Activated naive CD8-positive, alpha-beta T cell (primary cell): ENCODE measurements around the gene YBX3.
A peak's percentile ranks its signal among the peaks of the same experiment; 100 is the strongest.

Experiments
- H3K27ac Mint-ChIP-seq: one replicate; pipeline ENCODE4 v1.8.0; 2021; ENCODE audit warnings: mixed read lengths
- H3K27me3 Mint-ChIP-seq: one replicate; pipeline ENCODE4 v1.8.0; 2021; ENCODE audit warnings: mixed read lengths
- H3K36me3 Mint-ChIP-seq: one replicate; pipeline ENCODE4 v1.8.0; 2021; ENCODE audit warnings: mixed read lengths
- H3K4me1 Mint-ChIP-seq: one replicate; pipeline ENCODE4 v1.8.0; 2021; ENCODE audit warnings: low read depth, mixed read lengths
- H3K4me3 Mint-ChIP-seq: one replicate; pipeline ENCODE4 v1.8.0; 2021; ENCODE audit warnings: mild to moderate bottlenecking, mixed read lengths
- H3K9me3 Mint-ChIP-seq: one replicate; pipeline ENCODE4 v1.8.0; 2021; ENCODE audit warnings: low read depth, mixed read lengths

YBX3 gene

DNA sequence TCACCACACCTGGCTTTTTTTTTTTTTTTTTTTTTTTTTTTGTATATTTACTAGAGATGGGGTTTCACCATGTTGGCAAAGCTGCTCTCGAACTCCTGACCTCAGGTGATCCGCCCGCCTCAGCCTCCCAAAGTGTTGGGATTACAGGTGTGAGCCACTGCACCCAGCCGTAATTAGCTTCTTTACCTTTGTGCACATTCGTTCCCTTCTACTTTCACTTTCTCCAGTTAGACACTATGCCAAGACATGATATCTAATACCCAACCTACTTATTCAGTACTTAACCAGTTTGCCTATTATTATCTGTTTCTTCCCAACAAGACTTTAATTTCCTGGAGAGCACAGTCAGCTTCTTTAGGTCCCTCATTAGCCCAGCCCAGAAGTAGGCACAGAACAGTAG lies 54.6 kb downstream of the YBX3 start:
- Mint-ChIP-seq H3K27me3 (no peaks in the 10 kb centered on the region), H3K9me3 (no peaks in the 10 kb centered on the region), H3K4me1 (peaks cover 31% of the 10 kb centered on the region), H3K4me3 (peak overlapping the region; percentile 73), H3K27ac (no peak overlapping the region), H3K36me3 (no peaks in the 10 kb centered on the region)

DNA sequence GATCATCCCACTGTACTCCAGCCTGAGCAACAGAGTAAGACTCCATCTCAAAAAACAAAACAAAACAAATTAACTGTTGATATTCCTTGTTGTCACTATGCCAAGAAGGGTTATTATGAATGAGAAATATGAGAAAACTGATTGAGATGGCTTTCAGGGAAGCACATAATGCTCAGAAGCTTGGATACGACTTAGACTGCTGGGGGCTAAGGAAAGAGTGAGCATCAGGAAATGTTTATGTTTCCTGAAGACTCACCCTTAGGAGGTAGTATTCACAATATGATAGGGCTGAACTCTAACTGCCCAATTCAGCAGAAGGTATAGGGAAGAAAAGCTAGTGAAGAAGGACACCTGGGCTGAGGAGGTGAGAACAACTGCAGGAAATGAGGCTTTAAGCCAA lies 55.5 kb downstream of the YBX3 start:
- Mint-ChIP-seq H3K9me3 (no peaks in the 10 kb centered on the region), H3K27me3 (no peaks in the 10 kb centered on the region), H3K4me3 (peak overlapping the region; percentile 65), H3K36me3 (no peaks in the 10 kb centered on the region), H3K27ac (no peak overlapping the region), H3K4me1 (peaks cover 23% of the 10 kb centered on the region)

DNA sequence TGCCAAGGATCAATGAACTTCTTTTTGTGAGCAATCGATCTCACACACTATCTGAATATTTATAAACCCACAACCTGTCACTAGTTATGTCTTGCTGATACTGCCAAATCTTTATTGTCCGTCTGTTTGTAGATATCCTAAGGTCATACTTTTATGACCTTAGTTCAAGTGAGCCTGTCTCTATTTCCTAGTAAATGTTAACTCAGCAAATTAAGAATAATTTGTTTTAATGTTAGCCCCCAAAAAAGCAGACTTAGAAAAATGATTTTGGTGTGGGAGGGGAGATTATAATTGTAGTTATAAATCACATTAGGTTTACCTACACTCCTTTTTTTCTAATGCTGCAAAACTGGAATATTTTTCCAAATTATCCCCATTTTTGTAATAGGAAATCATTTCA lies 58.6 kb downstream of the YBX3 start:
- H3K9me3 Mint-ChIP-seq, result no peaks in the 10 kb centered on the region

DNA sequence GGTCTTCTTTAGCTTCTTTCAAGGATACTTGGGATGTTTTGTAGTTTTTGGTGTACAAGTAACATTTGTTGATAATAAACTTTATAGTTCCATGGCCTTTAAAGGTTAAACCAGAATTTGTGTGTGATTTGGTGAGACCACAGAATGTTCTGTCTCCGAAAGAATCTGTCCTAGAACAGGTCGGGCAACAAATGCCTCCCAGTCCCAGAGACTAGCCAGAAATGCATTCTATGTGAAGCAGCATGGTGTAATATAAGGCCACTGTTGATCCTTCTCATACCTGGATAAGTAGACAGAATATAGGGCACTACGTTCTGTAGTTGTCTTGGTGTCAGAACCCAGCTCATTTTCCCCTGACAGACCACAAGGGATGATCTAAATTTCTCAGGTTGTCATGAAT lies 59.3 kb downstream of the YBX3 start:
- Mint-ChIP-seq H3K27ac (no peak overlapping the region), H3K9me3 (no peaks in the 10 kb centered on the region), H3K4me3 (no peak overlapping the region), H3K27me3 (no peaks in the 10 kb centered on the region), H3K36me3 (no peaks in the 10 kb centered on the region), H3K4me1 (peaks cover 11% of the 10 kb centered on the region)

More for the DNA sequence above, 58.6 kb downstream of the YBX3 start:
- no peak overlapping the region for H3K4me3 Mint-ChIP-seq
- H3K4me1 Mint-ChIP-seq, result peaks cover 15% of the 10 kb centered on the region
- H3K27ac Mint-ChIP-seq, result no peak overlapping the region
- H3K36me3 Mint-ChIP-seq, result no peaks in the 10 kb centered on the region
- H3K27me3 Mint-ChIP-seq, result no peaks in the 10 kb centered on the region

DNA sequence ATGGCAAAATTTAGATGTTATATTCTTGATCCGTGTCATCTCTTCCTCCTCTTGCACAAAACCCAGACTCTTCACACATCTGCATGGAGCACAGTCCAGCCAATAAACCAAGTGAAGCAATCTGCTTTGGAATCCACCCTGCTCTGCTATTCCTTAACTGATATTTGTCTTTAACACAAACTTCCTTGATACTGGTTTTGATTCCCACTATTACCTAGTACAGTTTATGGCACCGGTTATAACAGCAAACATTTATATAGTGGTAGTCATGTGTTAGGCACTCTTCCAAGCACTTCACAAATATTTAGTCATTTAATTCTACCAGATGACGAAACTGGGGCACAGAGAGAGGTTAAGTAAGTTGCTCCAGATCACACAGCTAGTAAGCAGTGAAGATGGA lies 61.8 kb downstream of the YBX3 start:
- Mint-ChIP-seq H3K36me3 (peaks cover 4% of the 10 kb centered on the region), H3K4me3 (no peak overlapping the region), H3K9me3 (no peaks in the 10 kb centered on the region), H3K27ac (no peak overlapping the region), H3K4me1 (no peaks in the 10 kb centered on the region), H3K27me3 (no peaks in the 10 kb centered on the region)

DNA sequence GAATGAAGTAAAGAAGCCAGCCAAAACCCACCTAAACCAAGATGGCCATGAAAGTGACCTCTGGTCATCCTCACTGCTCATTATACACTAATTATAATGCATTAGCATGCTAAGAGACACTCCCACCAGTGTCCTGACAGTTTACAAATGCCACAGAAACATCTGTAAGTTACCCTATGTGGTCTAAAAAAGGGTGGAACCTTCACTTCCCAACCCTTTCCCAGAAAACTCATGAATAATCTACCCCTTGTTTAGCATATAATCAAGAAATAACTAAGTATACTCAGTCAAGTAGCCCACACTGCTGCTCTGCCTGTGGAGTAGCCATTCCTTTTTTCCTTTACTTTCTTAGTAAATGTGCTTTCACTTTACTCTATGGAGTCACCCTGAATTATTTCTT lies 69.1 kb downstream of the YBX3 start:
- no peak overlapping the region for H3K4me3 Mint-ChIP-seq
- H3K36me3 Mint-ChIP-seq, result peaks cover 4% of the 10 kb centered on the region
- H3K9me3 Mint-ChIP-seq, result no peaks in the 10 kb centered on the region
- H3K4me1 Mint-ChIP-seq, result no peaks in the 10 kb centered on the region
- H3K27me3 Mint-ChIP-seq, result no peaks in the 10 kb centered on the region
- H3K27ac Mint-ChIP-seq, result no peak overlapping the region

DNA sequence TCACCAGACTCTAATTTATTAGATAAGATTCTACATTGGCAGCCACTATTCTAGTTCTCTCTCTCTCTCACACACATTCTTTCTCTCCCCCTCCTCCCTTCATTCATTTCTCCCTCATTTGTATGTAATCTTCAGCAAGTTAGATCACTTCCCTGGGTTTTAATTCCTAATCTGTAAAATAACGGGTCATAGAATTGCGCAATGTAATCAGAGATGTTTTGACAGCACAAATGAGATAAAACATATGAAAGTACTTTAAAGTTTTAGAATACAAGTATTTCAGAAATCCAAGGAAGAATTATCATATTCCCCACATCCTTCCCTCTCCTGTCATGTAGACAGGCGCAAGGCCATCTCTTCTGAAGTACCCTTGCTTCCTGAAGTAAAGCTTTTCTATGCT lies 70.9 kb downstream of the YBX3 start:
- Mint-ChIP-seq H3K9me3 (peaks cover 3% of the 10 kb centered on the region), H3K4me3 (no peak overlapping the region), H3K27me3 (no peaks in the 10 kb centered on the region), H3K4me1 (no peaks in the 10 kb centered on the region), H3K27ac (no peak overlapping the region), H3K36me3 (peaks cover 6% of the 10 kb centered on the region)
